DND-41 (cell line): Measurements from ENCODE around the gene ACSF3.

Experiments
- ATAC-seq: fragments of 200-7000 bp; cut with Tn5 transposase; 3 replicates; pipeline ENCODE4 v1.9.1; 2021; ENCODE audit warnings: low read depth; ENCODE audit not compliant: insufficient read depth
- DNase-seq: peaks from one replicate; pipeline ENCODE4 v3.0.0-alpha.2; 2020
- H2AFZ ChIP-seq: 2 replicates; pipeline ENCODE4 v1.6.0; 2012; ENCODE audit warnings: low read depth, low read length
- H3K27ac ChIP-seq: 2 replicates; pipeline ENCODE4 v1.5.1; 2012; ENCODE audit warnings: low read length, inconsistent platforms
- H3K27me3 ChIP-seq: fragments of 200-600 bp; sonication (generic); 2 replicates; pipeline ENCODE4 v1.6.0; 2012; ENCODE audit warnings: low read length, mild to moderate bottlenecking, inconsistent platforms; ENCODE audit not compliant: insufficient read depth, poor library complexity
- H3K36me3 ChIP-seq: 2 replicates; pipeline ENCODE4 v1.5.1; 2012; ENCODE audit warnings: low read length, inconsistent platforms; ENCODE audit not compliant: insufficient read depth
- H3K4me1 ChIP-seq: 2 replicates; pipeline ENCODE4 v1.5.1; 2012; ENCODE audit warnings: mild to moderate bottlenecking, low read length; ENCODE audit not compliant: insufficient read depth
- H3K4me2 ChIP-seq: 2 replicates; pipeline ENCODE4 v1.6.0; 2012; ENCODE audit warnings: mild to moderate bottlenecking, moderate library complexity, low read length, inconsistent platforms; ENCODE audit not compliant: insufficient read depth
- H3K4me3 ChIP-seq, 2 experiments: fragments of 200-600 bp in 1 of 2; shearing (Covaris generic) in 1 of 2; 2 replicates each; pipeline ENCODE4 v1.5.1; 2012 to 2016; ENCODE audit warnings: inconsistent platforms in 2 of 2, low read length in 2 of 2, mild to moderate bottlenecking in 2 of 2, low read depth in 1 of 2, moderate library complexity in 1 of 2
- H3K79me2 ChIP-seq: 2 replicates; pipeline ENCODE4 v1.6.0; 2012; ENCODE audit warnings: low read length, inconsistent platforms; ENCODE audit not compliant: insufficient read depth
- H3K9ac ChIP-seq: 2 replicates; pipeline ENCODE4 v1.6.0; 2012; ENCODE audit warnings: low read depth, mild to moderate bottlenecking, inconsistent platforms, low read length, moderate library complexity
- H3K9me3 ChIP-seq: 2 replicates; pipeline ENCODE4 v1.5.1; 2012; ENCODE audit warnings: low read length, moderate library complexity, mild to moderate bottlenecking, inconsistent platforms; ENCODE audit not compliant: insufficient read depth, severe bottlenecking
- H4K20me1 ChIP-seq: 2 replicates; pipeline ENCODE4 v1.6.0; 2012; ENCODE audit warnings: low read length; ENCODE audit not compliant: insufficient read depth
- CTCF ChIP-seq: IDR thresholded peaks from 2 replicates; pipeline ENCODE4 v1.5.1; 2012; ENCODE audit warnings: borderline replicate concordance, low read length, moderate library complexity, mild to moderate bottlenecking; ENCODE audit not compliant: poor library complexity, severe bottlenecking; ENCODE audit errors: extremely low read depth
- EZH2 ChIP-seq: IDR thresholded peaks from 3 replicates; pipeline ENCODE4 v1.6.1; 2012; ENCODE audit warnings: borderline replicate concordance, low read depth, mild to moderate bottlenecking, moderate library complexity, low read length, inconsistent platforms; ENCODE audit not compliant: severe bottlenecking

Gene ACSF3

DNA sequence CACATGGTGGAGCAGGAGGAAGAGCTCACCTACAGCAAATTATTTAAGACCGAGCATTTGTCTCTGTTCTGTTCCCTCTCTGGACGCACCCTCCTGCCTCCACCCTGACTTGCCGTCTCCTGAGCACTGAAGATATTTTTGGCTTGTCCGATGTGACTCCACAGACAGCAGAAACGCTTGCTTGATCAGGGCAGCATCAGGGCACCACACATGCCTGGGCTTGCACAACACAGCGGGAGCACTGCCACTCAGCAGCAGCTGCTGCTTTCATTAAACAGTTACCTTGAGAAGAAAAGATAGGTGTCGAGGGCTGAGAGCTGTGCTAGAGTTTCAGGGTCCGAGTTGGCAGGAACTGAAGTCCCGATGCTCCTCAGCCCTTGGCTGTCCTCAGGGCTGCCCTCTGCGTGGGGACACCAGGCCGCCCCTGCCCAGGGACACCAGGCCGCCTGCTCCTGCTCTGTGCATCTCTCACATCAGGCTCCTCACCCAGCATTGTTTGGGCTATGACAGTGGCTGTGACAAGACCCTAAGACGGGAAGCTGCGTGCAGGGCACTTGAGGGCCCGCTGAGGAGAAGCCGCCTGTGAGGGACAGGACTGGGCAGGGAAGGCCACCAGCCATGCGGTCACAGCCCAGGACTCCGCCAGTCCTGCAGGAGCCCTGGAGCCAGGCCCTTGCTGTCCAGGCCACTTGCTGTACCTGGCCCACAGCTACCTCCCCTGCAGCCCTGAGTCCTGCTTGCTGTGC, 56.6 kb downstream of the ACSF3 start:
- no peak overlapping the region for H3K27ac ChIP-seq

GRCh38 chr16:89150981-89151380, 57.3 kb downstream of the ACSF3 start:
- no peaks in the 10 kb centered on the region for H4K20me1 ChIP-seq
- no peak overlapping the region for H3K4me3 ChIP-seq
- ATAC-seq (no peak), DNase-seq (no peak)
- H3K4me2 ChIP-seq, result no peak overlapping the region
- H3K36me3 ChIP-seq, result peaks cover 49% of the 10 kb centered on the region
- H3K4me1 ChIP-seq, result no peaks in the 10 kb centered on the region
- no peak overlapping the region for H3K27ac ChIP-seq
- peaks cover 20% of the 10 kb centered on the region for H3K9me3 ChIP-seq
- H3K79me2 ChIP-seq, result no peaks in the 10 kb centered on the region
- H3K9ac ChIP-seq, result no peak overlapping the region
- TF ChIP-seq EZH2, result no peak
- TF ChIP-seq CTCF, result no peak
- H2AFZ ChIP-seq, result no peak overlapping the region
- no peaks in the 10 kb centered on the region for H3K27me3 ChIP-seq

More for the DNA sequence above, 56.6 kb downstream of the ACSF3 start:
- Histone ChIP-seq H3K4me3 (no peak overlapping the region), H3K27me3 (no peaks in the 10 kb centered on the region), H3K36me3 (peaks cover 56% of the 10 kb centered on the region), H3K4me1 (no peaks in the 10 kb centered on the region), H3K9me3 (peaks cover 20% of the 10 kb centered on the region), H3K9ac (no peak overlapping the region), H4K20me1 (no peaks in the 10 kb centered on the region), H3K4me2 (no peak overlapping the region), H2AFZ (no peak overlapping the region), H3K79me2 (no peaks in the 10 kb centered on the region)
- TF ChIP-seq EZH2 (no peak), CTCF (no peak)
- DNase-seq, result no peak
- no peak for ATAC-seq

- Histone ChIP-seq H3K36me3 (peaks cover 32% of the 10 kb centered on the region), H3K4me3 (no peak overlapping the region), H3K27ac (no peak overlapping the region), H3K27me3 (no peaks in the 10 kb centered on the region), H3K79me2 (no peaks in the 10 kb centered on the region), H4K20me1 (no peaks in the 10 kb centered on the region), H3K4me2 (no peak overlapping the region), H3K9me3 (peaks cover 25% of the 10 kb centered on the region), H3K4me1 (no peaks in the 10 kb centered on the region), H2AFZ (no peak overlapping the region), H3K9ac (no peak overlapping the region)
- ATAC-seq (peak; percentile 45; the same call in 2 of the 3 replicates), DNase-seq (peak; percentile 36)
- TF ChIP-seq EZH2, result no peak
- TF ChIP-seq CTCF, result no peak
Measured at GRCh38 chr16:89152831-89153700, 59.4 kb downstream of the ACSF3 start.
